Panc1 (cell line): ENCODE measurements around the gene MACROD2. TPM values are rescaled to one million over a fixed set of nuclear protein-coding genes. Genes with fewer than 3 reads are reported as not detected.

Experiments
- ATAC-seq: fragments of 200-7000 bp; cut with Tn5 transposase; 2 replicates; pipeline ENCODE4 v1.9.1; 2020; ENCODE audit warnings: mild to moderate bottlenecking, moderate library complexity
- BruUV-seq: library from RNA; stranded (reverse); fragments of 400-500 nt; replicated peaks from 2 replicates; lab custom pipeline; 2021; lab: Mats Ljungman, UMichigan
- CTCF ChIA-PET: fragments of 300-600 bp; sonication (Branson Sonifier 250); formaldehyde crosslinking; loops from one replicate; lab custom pipeline; 2022; ENCODE audit warnings: antibody characterized with exemption; lab: Charles Lee
- POLR2A ChIA-PET: fragments of 300-600 bp; sonication (Branson Sonifier 250); formaldehyde crosslinking; loops from one replicate; lab custom pipeline; 2022; ENCODE audit warnings: antibody characterized with exemption; lab: Charles Lee
- DNase-seq: peaks from one replicate; pipeline ENCODE4 v3.0.0-alpha.2; 2010; ENCODE audit warnings: low read depth, low spot score
- H3K27ac ChIP-seq: 2 replicates; pipeline ENCODE4 v1.5.1; 2011; ENCODE audit warnings: mild to moderate bottlenecking, low read length, inconsistent platforms
- H3K27me3 ChIP-seq: fragments of 200-500 bp; sonication (Bioruptor generic); 2 replicates; pipeline ENCODE4 v1.6.0; 2014; ENCODE audit warnings: low read length, inconsistent platforms; ENCODE audit not compliant: control insufficient read depth, insufficient read depth
- H3K36me3 ChIP-seq: fragments of 200-500 bp; sonication (Bioruptor generic); 2 replicates; pipeline ENCODE4 v1.5.1; 2014; ENCODE audit warnings: inconsistent platforms, mild to moderate bottlenecking, low read length, moderate library complexity; ENCODE audit not compliant: control insufficient read depth, insufficient read depth
- H3K4me1 ChIP-seq: 2 replicates; pipeline ENCODE4 v1.5.1; 2011; ENCODE audit warnings: inconsistent platforms, mild to moderate bottlenecking, low read length, moderate library complexity; ENCODE audit not compliant: control insufficient read depth, insufficient read depth
- H3K4me3 ChIP-seq, 2 experiments: 2 replicates each; pipeline ENCODE4 v1.5.1; 2011 to 2012; ENCODE audit warnings: low read depth in 2 of 2, low read length in 2 of 2, mild to moderate bottlenecking in 2 of 2, inconsistent platforms in 1 of 2, moderate library complexity in 1 of 2
- H3K9me3 ChIP-seq: fragments of 200-500 bp; sonication (Bioruptor generic); 2 replicates; pipeline ENCODE4 v1.5.1; 2014; ENCODE audit warnings: low read depth, mild to moderate bottlenecking, inconsistent platforms, low read length, moderate library complexity; ENCODE audit not compliant: control insufficient read depth, insufficient read depth
- POLR2AphosphoS5 ChIP-seq: IDR thresholded peaks from 2 replicates; pipeline ENCODE4 v1.6.1; 2012; ENCODE audit warnings: mild to moderate bottlenecking, low read depth, low read length, moderate library complexity
- SIN3A ChIP-seq: IDR thresholded peaks from 2 replicates; pipeline ENCODE4 v1.6.1; 2012; ENCODE audit warnings: low read depth, mild to moderate bottlenecking, low read length, moderate library complexity, borderline replicate concordance; ENCODE audit not compliant: insufficient read depth
- TCF7L2 ChIP-seq: IDR thresholded peaks from 2 replicates; pipeline ENCODE4 v1.6.1; 2011; ENCODE audit warnings: mild to moderate bottlenecking, low read depth, low read length, inconsistent platforms
- in situ Hi-C: cut with HindIII; loops from 2 replicates; pipeline ENCODE4 v1.10.0; 2016; ENCODE audit warnings: low sequenced_read_pairs, low pct_unique_long_range_greater_than_20kb
- intact Hi-C: fragments of 100-400 bp; cut with micrococcal nuclease; formaldehyde crosslinking; loops from one replicate; pipeline ENCODE4 v1.10.0; 2022; ENCODE audit not compliant: unreplicated experiment
- total RNA-seq: library from RNA; stranded (reverse); gene quantifications from one replicate; pipeline ENCODE4 v1.2.1, GENCODE V29; 2021; ENCODE audit not compliant: unreplicated experiment
- TF ChIP-seq, protein P1 (sequence below): fragments of 450-650 bp; IDR thresholded peaks from 2 replicates; pipeline ENCODE4 v1.5.1; 2017; ENCODE audit warnings: mild to moderate bottlenecking
- TF ChIP-seq, protein P2 (sequence below), 2 experiments: IDR thresholded peaks; 2 replicates each; pipeline ENCODE4 v1.6.1; 2011 to 2012; ENCODE audit warnings: low read depth in 2 of 2, control low read depth in 1 of 2, low read length in 1 of 2, mild to moderate bottlenecking in 1 of 2, moderate library complexity in 1 of 2; ENCODE audit not compliant: insufficient read depth in 1 of 2

The MACROD2 gene
- total RNA-seq, 1 experiment from 2014 or later, result 1.2 TPM

DNA sequence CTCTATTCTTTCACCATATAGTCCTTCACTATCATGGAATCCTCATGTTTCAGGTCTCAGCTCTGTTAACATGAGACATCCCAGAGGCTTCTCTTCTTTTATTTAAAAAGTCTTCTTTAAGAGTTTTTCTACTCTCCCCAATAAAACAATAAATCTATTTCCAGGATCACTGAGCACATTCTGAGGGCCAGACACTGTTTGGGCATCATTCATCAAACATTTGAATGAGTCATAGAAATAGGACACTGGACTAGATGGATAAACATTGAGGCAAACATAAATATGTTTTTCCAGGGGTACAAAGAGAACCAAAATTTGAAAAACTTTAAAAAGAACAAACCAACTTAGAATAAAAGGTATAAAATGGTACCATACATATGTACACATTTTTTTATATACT is 2023.6 kb downstream of the MACROD2 start:
- ChIA-PET CTCF (no interaction called here), POLR2A (no interaction called here)
- TF ChIP-seq TCF7L2, result no peak
- TF ChIP-seq, protein P1, sequence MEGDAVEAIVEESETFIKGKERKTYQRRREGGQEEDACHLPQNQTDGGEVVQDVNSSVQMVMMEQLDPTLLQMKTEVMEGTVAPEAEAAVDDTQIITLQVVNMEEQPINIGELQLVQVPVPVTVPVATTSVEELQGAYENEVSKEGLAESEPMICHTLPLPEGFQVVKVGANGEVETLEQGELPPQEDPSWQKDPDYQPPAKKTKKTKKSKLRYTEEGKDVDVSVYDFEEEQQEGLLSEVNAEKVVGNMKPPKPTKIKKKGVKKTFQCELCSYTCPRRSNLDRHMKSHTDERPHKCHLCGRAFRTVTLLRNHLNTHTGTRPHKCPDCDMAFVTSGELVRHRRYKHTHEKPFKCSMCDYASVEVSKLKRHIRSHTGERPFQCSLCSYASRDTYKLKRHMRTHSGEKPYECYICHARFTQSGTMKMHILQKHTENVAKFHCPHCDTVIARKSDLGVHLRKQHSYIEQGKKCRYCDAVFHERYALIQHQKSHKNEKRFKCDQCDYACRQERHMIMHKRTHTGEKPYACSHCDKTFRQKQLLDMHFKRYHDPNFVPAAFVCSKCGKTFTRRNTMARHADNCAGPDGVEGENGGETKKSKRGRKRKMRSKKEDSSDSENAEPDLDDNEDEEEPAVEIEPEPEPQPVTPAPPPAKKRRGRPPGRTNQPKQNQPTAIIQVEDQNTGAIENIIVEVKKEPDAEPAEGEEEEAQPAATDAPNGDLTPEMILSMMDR, result no peak
- no peak for TF ChIP-seq POLR2AphosphoS5
- TF ChIP-seq SIN3A, result no peak
- TF ChIP-seq, protein P2, sequence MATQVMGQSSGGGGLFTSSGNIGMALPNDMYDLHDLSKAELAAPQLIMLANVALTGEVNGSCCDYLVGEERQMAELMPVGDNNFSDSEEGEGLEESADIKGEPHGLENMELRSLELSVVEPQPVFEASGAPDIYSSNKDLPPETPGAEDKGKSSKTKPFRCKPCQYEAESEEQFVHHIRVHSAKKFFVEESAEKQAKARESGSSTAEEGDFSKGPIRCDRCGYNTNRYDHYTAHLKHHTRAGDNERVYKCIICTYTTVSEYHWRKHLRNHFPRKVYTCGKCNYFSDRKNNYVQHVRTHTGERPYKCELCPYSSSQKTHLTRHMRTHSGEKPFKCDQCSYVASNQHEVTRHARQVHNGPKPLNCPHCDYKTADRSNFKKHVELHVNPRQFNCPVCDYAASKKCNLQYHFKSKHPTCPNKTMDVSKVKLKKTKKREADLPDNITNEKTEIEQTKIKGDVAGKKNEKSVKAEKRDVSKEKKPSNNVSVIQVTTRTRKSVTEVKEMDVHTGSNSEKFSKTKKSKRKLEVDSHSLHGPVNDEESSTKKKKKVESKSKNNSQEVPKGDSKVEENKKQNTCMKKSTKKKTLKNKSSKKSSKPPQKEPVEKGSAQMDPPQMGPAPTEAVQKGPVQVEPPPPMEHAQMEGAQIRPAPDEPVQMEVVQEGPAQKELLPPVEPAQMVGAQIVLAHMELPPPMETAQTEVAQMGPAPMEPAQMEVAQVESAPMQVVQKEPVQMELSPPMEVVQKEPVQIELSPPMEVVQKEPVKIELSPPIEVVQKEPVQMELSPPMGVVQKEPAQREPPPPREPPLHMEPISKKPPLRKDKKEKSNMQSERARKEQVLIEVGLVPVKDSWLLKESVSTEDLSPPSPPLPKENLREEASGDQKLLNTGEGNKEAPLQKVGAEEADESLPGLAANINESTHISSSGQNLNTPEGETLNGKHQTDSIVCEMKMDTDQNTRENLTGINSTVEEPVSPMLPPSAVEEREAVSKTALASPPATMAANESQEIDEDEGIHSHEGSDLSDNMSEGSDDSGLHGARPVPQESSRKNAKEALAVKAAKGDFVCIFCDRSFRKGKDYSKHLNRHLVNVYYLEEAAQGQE (IDR thresholded peaks at IDR 0.05; ENCODE audit: insufficient read depth in 1 of 2, low read depth in 2 of 2, low read length in 1 of 2), result no peak
- ATAC-seq (no peak), DNase-seq (no peak)
- H3K4me1 ChIP-seq, result no peaks in the 10 kb centered on the region
- H3K4me3 ChIP-seq, result no peak overlapping the region
- H3K27ac ChIP-seq, result no peak overlapping the region
- no peaks in the 10 kb centered on the region for H3K36me3 ChIP-seq
- H3K27me3 ChIP-seq, result no peaks in the 10 kb centered on the region
- in situ Hi-C loops (no loop called here), intact Hi-C loops (no loop called here)
- BruUV-seq, result no TSS peak
- H3K9me3 ChIP-seq, result no peaks in the 10 kb centered on the region

GRCh38 chr20:16020971-16021370 is 2025.7 kb downstream of the MACROD2 start:
- H3K9me3 ChIP-seq, result no peaks in the 10 kb centered on the region
- ATAC-seq (no peak), DNase-seq (no peak)
- H3K4me1 ChIP-seq, result no peaks in the 10 kb centered on the region
- in situ Hi-C loops (no loop called here), intact Hi-C loops (no loop called here)
- ChIA-PET POLR2A (interaction anchor here (0.6 kb wide), 1 partner anchor 256 kb away, joined by 3 read pairs; no protein-coding TSS in a partner anchor), CTCF (no interaction called here)
- TF ChIP-seq POLR2AphosphoS5 (no peak), SIN3A (no peak), TCF7L2 (no peak)
- TF ChIP-seq, protein P1, result no peak
- TF ChIP-seq, protein P2 (IDR thresholded peaks at IDR 0.05; ENCODE audit: insufficient read depth in 1 of 2, low read depth in 2 of 2, low read length in 1 of 2), result no peak
- H3K27ac ChIP-seq, result no peak overlapping the region
- no TSS peak for BruUV-seq
- no peaks in the 10 kb centered on the region for H3K36me3 ChIP-seq
- H3K27me3 ChIP-seq, result no peaks in the 10 kb centered on the region
- H3K4me3 ChIP-seq, result no peak overlapping the region
